OCI-LY3 (cell line): ENCODE measurements around the gene GCNA.
"Not testable (repeated sequence)": the region's sequence is repeated elsewhere in the genome, so short reads cannot be mapped to it uniquely, and the experiment has no call there.

Experiments used
- H2AFZ ChIP-seq: fragments of 200-600, 300-600 bp; shearing (Covaris generic); 2 replicates; pipeline ENCODE4 v1.6.0; 2014; ENCODE audit warnings: antibody characterized with exemption, low read depth, low read length
- H3K27ac ChIP-seq: fragments of 200-600, 300-600 bp; sonication (generic); 2 replicates; pipeline ENCODE4 v1.5.1; 2014; ENCODE audit warnings: mild to moderate bottlenecking, low read length, moderate library complexity, mixed read lengths
- H3K27me3 ChIP-seq: fragments of 200-600, 300-600 bp; sonication (generic); 2 replicates; pipeline ENCODE4 v1.6.1; 2014; ENCODE audit warnings: low read depth, low read length, mixed read lengths
- H3K36me3 ChIP-seq: fragments of 200-600, 300-600 bp; sonication (generic); replicated peaks from 2 replicates; pipeline ENCODE3; 2014; ENCODE audit warnings: low read depth, low read length, mixed read lengths
- H3K4me1 ChIP-seq: fragments of 300-600, 200-600 bp; sonication (generic); 2 replicates; pipeline ENCODE4 v1.6.1; 2014; ENCODE audit warnings: low read length, mixed read lengths
- H3K4me2 ChIP-seq: fragments of 200-600, 300-600 bp; sonication (generic); 2 replicates; pipeline ENCODE4 v1.6.1; 2014; ENCODE audit warnings: low read length, mixed read lengths
- H3K4me3 ChIP-seq: fragments of 300-600, 200-600 bp; sonication (generic); 2 replicates; pipeline ENCODE4 v1.5.1; 2014; ENCODE audit warnings: antibody characterized with exemption, mild to moderate bottlenecking, low read length, moderate library complexity
- H3K79me2 ChIP-seq: fragments of 300-600, 200-600 bp; shearing (Covaris generic); 2 replicates; pipeline ENCODE4 v1.6.1; 2014; ENCODE audit warnings: mild to moderate bottlenecking, low read length, mixed read lengths
- H3K9ac ChIP-seq: fragments of 300-600, 200-600 bp; shearing (Covaris generic); 2 replicates; pipeline ENCODE4 v1.6.0; 2014; ENCODE audit warnings: mild to moderate bottlenecking, low read length, moderate library complexity
- H3K9me3 ChIP-seq: fragments of 200-600, 300-600 bp; shearing (Covaris generic); 2 replicates; pipeline ENCODE4 v1.6.1; 2014; ENCODE audit warnings: low read length, mixed read lengths; ENCODE audit not compliant: insufficient read depth
- H4K20me1 ChIP-seq: fragments of 200-600, 300-600 bp; sonication (generic); 2 replicates; pipeline ENCODE4 v1.6.1; 2016; ENCODE audit warnings: low read length, mixed read lengths; ENCODE audit not compliant: insufficient read depth
- EZH2phosphoT487 ChIP-seq: fragments of 200-600 bp; shearing (Covaris generic); IDR thresholded peaks from 2 replicates; pipeline ENCODE4 v1.6.1; 2018; ENCODE audit warnings: antibody characterized with exemption, mixed run types, low read depth
- TF ChIP-seq, protein P1 (sequence below): fragments of 200-600, 300-600 bp; sonication (generic); IDR thresholded peaks from 2 replicates; pipeline ENCODE4 v1.5.1; 2014; ENCODE audit warnings: antibody characterized with exemption, low read length, low read depth

The GCNA gene

DNA sequence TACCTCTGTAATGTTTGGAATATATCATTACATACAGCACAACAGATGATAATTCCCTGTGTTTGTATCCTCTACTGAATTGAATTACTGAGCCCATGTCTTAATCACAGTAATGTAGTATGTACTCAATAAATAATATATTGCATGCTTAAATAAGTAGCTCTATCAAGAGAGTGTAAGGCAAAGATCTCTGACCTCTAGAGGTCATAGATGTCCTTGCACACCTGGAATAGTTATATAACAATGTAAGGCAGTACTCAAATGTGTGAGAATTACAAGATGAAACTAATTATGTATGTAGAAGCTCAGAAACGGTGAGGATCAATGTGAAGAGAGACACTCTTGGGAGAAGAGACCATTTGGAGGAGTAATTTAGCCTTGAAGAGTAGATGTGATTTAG lies 14.3 kb upstream of the GCNA start:
- H4K20me1 ChIP-seq, result peaks cover 3% of the 10 kb centered on the region; the same call in 1 of the 2 replicates
- no peak for TF ChIP-seq EZH2phosphoT487
- TF ChIP-seq, protein P1, sequence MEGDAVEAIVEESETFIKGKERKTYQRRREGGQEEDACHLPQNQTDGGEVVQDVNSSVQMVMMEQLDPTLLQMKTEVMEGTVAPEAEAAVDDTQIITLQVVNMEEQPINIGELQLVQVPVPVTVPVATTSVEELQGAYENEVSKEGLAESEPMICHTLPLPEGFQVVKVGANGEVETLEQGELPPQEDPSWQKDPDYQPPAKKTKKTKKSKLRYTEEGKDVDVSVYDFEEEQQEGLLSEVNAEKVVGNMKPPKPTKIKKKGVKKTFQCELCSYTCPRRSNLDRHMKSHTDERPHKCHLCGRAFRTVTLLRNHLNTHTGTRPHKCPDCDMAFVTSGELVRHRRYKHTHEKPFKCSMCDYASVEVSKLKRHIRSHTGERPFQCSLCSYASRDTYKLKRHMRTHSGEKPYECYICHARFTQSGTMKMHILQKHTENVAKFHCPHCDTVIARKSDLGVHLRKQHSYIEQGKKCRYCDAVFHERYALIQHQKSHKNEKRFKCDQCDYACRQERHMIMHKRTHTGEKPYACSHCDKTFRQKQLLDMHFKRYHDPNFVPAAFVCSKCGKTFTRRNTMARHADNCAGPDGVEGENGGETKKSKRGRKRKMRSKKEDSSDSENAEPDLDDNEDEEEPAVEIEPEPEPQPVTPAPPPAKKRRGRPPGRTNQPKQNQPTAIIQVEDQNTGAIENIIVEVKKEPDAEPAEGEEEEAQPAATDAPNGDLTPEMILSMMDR, result peak; percentile 30; the same call in 1 of the 2 replicates
- H2AFZ ChIP-seq, result no peak overlapping the region
- H3K79me2 ChIP-seq, result peaks cover 11% of the 10 kb centered on the region; the same call in 1 of the 2 replicates
- H3K9me3 ChIP-seq, result no peaks in the 10 kb centered on the region
- H3K9ac ChIP-seq, result no peak overlapping the region
- H3K27me3 ChIP-seq, result no peaks in the 10 kb centered on the region
- H3K36me3 ChIP-seq, result peaks cover 73% of the 10 kb centered on the region
- no peaks in the 10 kb centered on the region for H3K4me1 ChIP-seq
- H3K4me2 ChIP-seq, result no peak overlapping the region
- no peak overlapping the region for H3K4me3 ChIP-seq
- H3K27ac ChIP-seq, result no peak overlapping the region

DNA sequence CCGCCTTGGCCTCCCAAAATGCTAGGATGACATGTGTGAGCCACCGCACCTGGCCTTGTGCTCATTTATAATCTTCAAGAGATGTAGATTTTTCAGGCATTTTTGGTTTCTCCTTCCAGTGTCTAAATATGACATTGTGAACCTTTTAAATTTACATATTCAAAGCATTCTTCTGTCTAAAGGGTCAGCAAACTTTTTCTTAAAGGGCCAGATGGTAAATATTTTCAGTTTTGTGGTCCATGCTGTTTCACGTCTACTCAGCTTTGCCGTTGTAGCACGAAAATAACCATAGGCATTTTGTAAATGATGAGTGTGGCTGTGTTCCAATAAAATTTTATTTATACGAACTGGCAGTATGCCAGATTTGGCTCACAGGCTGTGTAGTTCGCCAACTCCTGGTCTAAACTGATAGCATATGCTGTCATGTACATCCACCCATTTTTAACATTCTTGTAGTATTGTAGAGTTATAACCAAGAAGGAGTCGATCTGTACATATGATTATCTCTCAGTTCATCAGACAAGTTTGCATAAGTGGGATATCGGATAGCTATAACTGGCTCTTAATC lies 12.7 kb upstream of the GCNA start:
- Histone ChIP-seq H3K36me3 (peaks cover 66% of the 10 kb centered on the region), H3K4me2 (no peak overlapping the region), H4K20me1 (peaks cover 3% of the 10 kb centered on the region; the same call in 1 of the 2 replicates), H3K4me3 (no peak overlapping the region), H3K4me1 (no peaks in the 10 kb centered on the region), H3K9me3 (no peaks in the 10 kb centered on the region), H3K9ac (no peak overlapping the region), H3K27me3 (no peaks in the 10 kb centered on the region), H2AFZ (no peak overlapping the region), H3K27ac (no peak overlapping the region), H3K79me2 (peaks cover 8% of the 10 kb centered on the region; the same call in 1 of the 2 replicates)
- TF ChIP-seq, protein P1, result no peak
- TF ChIP-seq EZH2phosphoT487, result no peak

DNA sequence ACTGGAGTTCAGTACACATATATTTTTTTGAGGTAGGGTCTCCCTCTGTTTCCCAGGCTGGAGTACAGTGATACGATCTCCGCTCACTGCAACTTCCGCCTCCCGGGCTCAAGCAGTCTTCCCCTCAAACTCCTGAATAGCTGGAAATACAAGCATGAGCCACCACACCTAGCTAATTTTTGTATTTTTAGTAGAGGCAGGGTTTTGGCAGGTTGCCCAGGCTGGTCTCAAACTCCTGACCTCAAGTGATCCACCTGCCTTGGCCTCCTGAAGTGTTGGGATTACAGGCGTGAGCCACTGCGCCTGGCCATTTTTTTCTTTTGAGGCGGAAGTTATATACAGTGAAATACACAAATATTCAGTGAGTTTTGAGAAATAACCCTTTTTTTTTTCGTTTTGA lies 6.8 kb upstream of the GCNA start:
- H3K9ac ChIP-seq, H3K27me3 ChIP-seq, H3K4me3 ChIP-seq, H3K79me2 ChIP-seq, H3K4me2 ChIP-seq, H2AFZ ChIP-seq, H3K27ac ChIP-seq, H3K4me1 ChIP-seq, H3K9me3 ChIP-seq, H4K20me1 ChIP-seq: not testable (repeated sequence)
- peaks cover 55% of the 10 kb centered on the region for H3K36me3 ChIP-seq

DNA sequence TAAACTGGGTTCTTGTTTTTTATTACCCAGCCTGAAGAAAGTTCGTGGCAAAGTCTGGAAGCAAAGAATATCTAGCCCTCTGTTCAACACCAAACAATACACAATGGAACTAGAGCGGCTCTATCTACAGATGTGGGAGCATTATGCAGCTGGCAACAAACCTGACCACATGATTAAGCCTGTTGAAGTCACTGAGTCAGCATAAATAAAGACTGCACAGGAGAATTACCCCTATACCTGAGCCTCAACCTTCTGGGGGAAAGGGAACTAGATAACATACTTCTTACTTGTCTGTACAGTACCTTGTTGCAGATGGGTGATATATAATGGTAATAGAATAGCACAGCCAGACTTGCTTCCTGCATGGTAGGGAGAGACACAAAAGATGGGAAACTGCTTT lies 4.6 kb upstream of the GCNA start:
- H3K27ac ChIP-seq, result no peak overlapping the region
- TF ChIP-seq, protein P1, result no peak
- TF ChIP-seq EZH2phosphoT487, result no peak
- H3K4me2 ChIP-seq, result no peak overlapping the region
- no peak overlapping the region for H3K9ac ChIP-seq
- H3K36me3 ChIP-seq, result peaks cover 46% of the 10 kb centered on the region
- no peaks in the 10 kb centered on the region for H3K4me1 ChIP-seq
- no peaks in the 10 kb centered on the region for H3K27me3 ChIP-seq
- no peaks in the 10 kb centered on the region for H4K20me1 ChIP-seq
- no peak overlapping the region for H3K4me3 ChIP-seq
- no peaks in the 10 kb centered on the region for H3K9me3 ChIP-seq
- H2AFZ ChIP-seq, result no peak overlapping the region
- peaks cover 5% of the 10 kb centered on the region; the same call in 1 of the 2 replicates for H3K79me2 ChIP-seq
